ENCODE results near the gene DYNC1I1.

DNA sequence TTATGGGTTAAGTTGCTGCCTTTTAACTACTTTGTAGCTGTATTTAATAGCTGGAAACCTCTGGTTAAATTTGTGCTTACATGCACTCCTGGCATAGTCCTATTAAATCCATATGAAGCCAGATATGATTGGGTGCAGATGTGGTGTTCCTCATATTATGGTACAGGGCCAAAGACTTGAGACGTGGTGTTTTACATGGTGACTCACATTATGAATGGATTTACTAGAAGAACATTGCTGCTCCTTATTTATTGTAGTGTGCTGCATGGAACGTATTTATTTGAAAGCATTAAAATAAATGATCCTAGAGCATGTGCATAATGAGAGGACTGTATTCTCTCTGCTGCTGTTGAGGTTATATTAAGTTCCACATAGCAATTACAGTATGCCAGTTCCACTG, 325.5 kb downstream of the DYNC1I1 start:
- TF ChIP-seq ATF3 (IDR thresholded peaks at IDR 0.05) (no peak), CTCF (IDR thresholded peaks at IDR 0.05; ENCODE audit: low read depth, low read length, missing input control) (no peak), JUND (IDR thresholded peaks at IDR 0.05) (no peak)
- TF ChIP-seq, protein P1, sequence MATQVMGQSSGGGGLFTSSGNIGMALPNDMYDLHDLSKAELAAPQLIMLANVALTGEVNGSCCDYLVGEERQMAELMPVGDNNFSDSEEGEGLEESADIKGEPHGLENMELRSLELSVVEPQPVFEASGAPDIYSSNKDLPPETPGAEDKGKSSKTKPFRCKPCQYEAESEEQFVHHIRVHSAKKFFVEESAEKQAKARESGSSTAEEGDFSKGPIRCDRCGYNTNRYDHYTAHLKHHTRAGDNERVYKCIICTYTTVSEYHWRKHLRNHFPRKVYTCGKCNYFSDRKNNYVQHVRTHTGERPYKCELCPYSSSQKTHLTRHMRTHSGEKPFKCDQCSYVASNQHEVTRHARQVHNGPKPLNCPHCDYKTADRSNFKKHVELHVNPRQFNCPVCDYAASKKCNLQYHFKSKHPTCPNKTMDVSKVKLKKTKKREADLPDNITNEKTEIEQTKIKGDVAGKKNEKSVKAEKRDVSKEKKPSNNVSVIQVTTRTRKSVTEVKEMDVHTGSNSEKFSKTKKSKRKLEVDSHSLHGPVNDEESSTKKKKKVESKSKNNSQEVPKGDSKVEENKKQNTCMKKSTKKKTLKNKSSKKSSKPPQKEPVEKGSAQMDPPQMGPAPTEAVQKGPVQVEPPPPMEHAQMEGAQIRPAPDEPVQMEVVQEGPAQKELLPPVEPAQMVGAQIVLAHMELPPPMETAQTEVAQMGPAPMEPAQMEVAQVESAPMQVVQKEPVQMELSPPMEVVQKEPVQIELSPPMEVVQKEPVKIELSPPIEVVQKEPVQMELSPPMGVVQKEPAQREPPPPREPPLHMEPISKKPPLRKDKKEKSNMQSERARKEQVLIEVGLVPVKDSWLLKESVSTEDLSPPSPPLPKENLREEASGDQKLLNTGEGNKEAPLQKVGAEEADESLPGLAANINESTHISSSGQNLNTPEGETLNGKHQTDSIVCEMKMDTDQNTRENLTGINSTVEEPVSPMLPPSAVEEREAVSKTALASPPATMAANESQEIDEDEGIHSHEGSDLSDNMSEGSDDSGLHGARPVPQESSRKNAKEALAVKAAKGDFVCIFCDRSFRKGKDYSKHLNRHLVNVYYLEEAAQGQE (IDR thresholded peaks at IDR 0.05) = no peak
